GM12865 (cell line): ENCODE data around the gene SRSF12.
"Not testable (repeated sequence)": the region's sequence is repeated elsewhere in the genome, so short reads cannot be mapped to it uniquely, and the experiment has no call there.

Source experiments
- DNase-seq: peaks from one replicate; pipeline ENCODE4 v3.0.0; 2010; ENCODE audit warnings: low read depth
- H3K4me3 ChIP-seq: 2 replicates; pipeline ENCODE4 v1.5.1; 2011; ENCODE audit warnings: mild to moderate bottlenecking, low read depth, low read length, control low read depth
- CTCF ChIP-seq: IDR thresholded peaks from 2 replicates; pipeline ENCODE4 v1.5.1; 2011; ENCODE audit warnings: low read length, control low read depth, low read depth, inconsistent platforms; ENCODE audit not compliant: insufficient read depth; ENCODE audit errors: missing control alignments

The SRSF12 gene

GRCh38 chr6:89139509-89140346 is 21.9 kb upstream of the SRSF12 start:
- no peak for DNase-seq
- no peak overlapping the region for H3K4me3 ChIP-seq
- TF ChIP-seq CTCF: no peak

- no peak for DNase-seq
- no peak overlapping the region for H3K4me3 ChIP-seq
- TF ChIP-seq CTCF: no peak
These were observed 20.3 kb upstream of the SRSF12 start for GRCh38 chr6:89138173-89138572.

GRCh38 chr6:89134723-89135122 is 16.9 kb upstream of the SRSF12 start:
- DNase-seq: no peak
- no peak overlapping the region for H3K4me3 ChIP-seq
- TF ChIP-seq CTCF: no peak

GRCh38 chr6:89133981-89134380 is 16.1 kb upstream of the SRSF12 start:
- H3K4me3 ChIP-seq: no peak overlapping the region
- no peak for DNase-seq
- TF ChIP-seq CTCF: no peak

GRCh38 chr6:89132057-89132456 is 14.2 kb upstream of the SRSF12 start:
- H3K4me3 ChIP-seq: no peak overlapping the region
- TF ChIP-seq CTCF: no peak
- DNase-seq: no peak

GRCh38 chr6:89131599-89131998 is 13.7 kb upstream of the SRSF12 start:
- no peak overlapping the region for H3K4me3 ChIP-seq
- TF ChIP-seq CTCF: no peak
- peak; percentile 16 for DNase-seq

GRCh38 chr6:89128256-89128671 is 10.4 kb upstream of the SRSF12 start:
- not testable (repeated sequence) for H3K4me3 ChIP-seq, DNase-seq
